22Rv1 (cell line): ENCODE results near the gene TLR6.

Experiments used
- ZFX ChIP-seq: fragments of 450-650 bp; IDR thresholded peaks from 2 replicates; pipeline ENCODE4 v1.6.1; 2017; ENCODE audit warnings: antibody characterized with exemption, borderline replicate concordance
- TF ChIP-seq, protein P1 (sequence below): fragments of 450-650 bp; IDR thresholded peaks from 2 replicates; pipeline ENCODE4 v1.5.1; 2017; ENCODE audit warnings: mild to moderate bottlenecking

DNA sequence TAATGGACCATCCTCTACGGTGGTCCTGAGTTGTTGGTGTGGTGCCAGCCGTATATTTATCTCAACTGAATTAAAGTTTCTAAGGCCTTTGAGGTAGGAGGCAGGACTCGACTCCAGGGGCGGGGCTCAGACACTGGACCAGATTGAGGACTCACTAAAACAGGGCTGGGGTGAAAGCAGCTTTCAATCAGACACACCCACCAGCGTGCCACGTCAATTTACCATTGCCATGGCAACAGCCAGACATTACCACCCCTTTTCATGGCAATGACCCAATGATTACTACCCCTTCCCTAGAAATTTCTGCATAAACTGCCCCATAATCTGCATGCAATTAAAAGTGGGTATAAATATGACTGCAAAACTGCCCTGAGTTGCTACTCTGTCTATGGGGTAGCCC lies 45.3 kb downstream of the TLR6 start:
- TF ChIP-seq, protein P1, sequence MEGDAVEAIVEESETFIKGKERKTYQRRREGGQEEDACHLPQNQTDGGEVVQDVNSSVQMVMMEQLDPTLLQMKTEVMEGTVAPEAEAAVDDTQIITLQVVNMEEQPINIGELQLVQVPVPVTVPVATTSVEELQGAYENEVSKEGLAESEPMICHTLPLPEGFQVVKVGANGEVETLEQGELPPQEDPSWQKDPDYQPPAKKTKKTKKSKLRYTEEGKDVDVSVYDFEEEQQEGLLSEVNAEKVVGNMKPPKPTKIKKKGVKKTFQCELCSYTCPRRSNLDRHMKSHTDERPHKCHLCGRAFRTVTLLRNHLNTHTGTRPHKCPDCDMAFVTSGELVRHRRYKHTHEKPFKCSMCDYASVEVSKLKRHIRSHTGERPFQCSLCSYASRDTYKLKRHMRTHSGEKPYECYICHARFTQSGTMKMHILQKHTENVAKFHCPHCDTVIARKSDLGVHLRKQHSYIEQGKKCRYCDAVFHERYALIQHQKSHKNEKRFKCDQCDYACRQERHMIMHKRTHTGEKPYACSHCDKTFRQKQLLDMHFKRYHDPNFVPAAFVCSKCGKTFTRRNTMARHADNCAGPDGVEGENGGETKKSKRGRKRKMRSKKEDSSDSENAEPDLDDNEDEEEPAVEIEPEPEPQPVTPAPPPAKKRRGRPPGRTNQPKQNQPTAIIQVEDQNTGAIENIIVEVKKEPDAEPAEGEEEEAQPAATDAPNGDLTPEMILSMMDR, result no peak
- no peak for TF ChIP-seq ZFX
